H9 (cell line): Measurements from ENCODE around the gene PLEKHD1. TPM values are rescaled to one million over a fixed set of nuclear protein-coding genes. Genes with fewer than 3 reads are reported as not detected.

ENCODE experiments used
- DNase-seq: peaks from one replicate; pipeline ENCODE4 v3.0.0-alpha.2; 2017
- H2AFZ ChIP-seq: one replicate; pipeline ENCODE4 v1.6.1; 2013; ENCODE audit warnings: mild to moderate bottlenecking, low read length, control low read depth, moderate library complexity
- H2AK5ac ChIP-seq: 2 replicates; pipeline ENCODE4 v1.6.1; 2013; ENCODE audit warnings: low read length, control low read depth, mixed read lengths; ENCODE audit not compliant: insufficient read length
- H2BK120ac ChIP-seq: one replicate; pipeline ENCODE4 v1.6.1; 2013; ENCODE audit warnings: low read depth, mild to moderate bottlenecking, low read length, control low read depth, inconsistent platforms; ENCODE audit not compliant: poor library complexity, severe bottlenecking
- H2BK12ac ChIP-seq: 2 replicates; pipeline ENCODE4 v1.6.1; 2013; ENCODE audit warnings: low read length, control low read depth, mixed read lengths, low read depth; ENCODE audit not compliant: insufficient read length
- H2BK15ac ChIP-seq: 2 replicates; pipeline ENCODE4 v1.6.1; 2013; ENCODE audit warnings: low read depth, low read length, control low read depth
- H2BK20ac ChIP-seq: one replicate; pipeline ENCODE4 v1.6.1; 2013; ENCODE audit warnings: low read depth, mild to moderate bottlenecking, low read length, control low read depth, inconsistent platforms; ENCODE audit not compliant: poor library complexity, severe bottlenecking
- H2BK5ac ChIP-seq: 2 replicates; pipeline ENCODE4 v1.6.1; 2013; ENCODE audit warnings: low read length, control low read depth, mixed read lengths; ENCODE audit not compliant: insufficient read length
- H3K14ac ChIP-seq: 2 replicates; pipeline ENCODE4 v1.6.1; 2013; ENCODE audit warnings: low read length, control low read depth; ENCODE audit not compliant: insufficient read depth
- H3K18ac ChIP-seq: 2 replicates; pipeline ENCODE4 v1.6.1; 2013; ENCODE audit warnings: low read depth, mild to moderate bottlenecking, mixed read lengths, low read length, control low read depth; ENCODE audit not compliant: insufficient read length
- H3K23ac ChIP-seq: 2 replicates; pipeline ENCODE4 v1.6.1; 2013; ENCODE audit warnings: low read length, control low read depth, mixed read lengths, low read depth; ENCODE audit not compliant: insufficient read length
- H3K23me2 ChIP-seq: 2 replicates; pipeline ENCODE4 v1.6.1; 2013; ENCODE audit warnings: low read depth, mild to moderate bottlenecking, mixed read lengths, low read length, control low read depth; ENCODE audit not compliant: insufficient read length, poor library complexity, severe bottlenecking
- H3K27ac ChIP-seq: 2 replicates; pipeline ENCODE4 v1.5.1; 2013; ENCODE audit warnings: low read length, control low read depth, mixed read lengths, low read depth; ENCODE audit not compliant: insufficient read length
- H3K27me3 ChIP-seq: 2 replicates; pipeline ENCODE4 v1.6.1; 2013; ENCODE audit warnings: low read length, control low read depth, inconsistent platforms; ENCODE audit not compliant: insufficient read depth
- H3K4ac ChIP-seq: 2 replicates; pipeline ENCODE4 v1.6.1; 2013; ENCODE audit warnings: low read depth, mild to moderate bottlenecking, control low read depth, inconsistent platforms, low read length, moderate library complexity
- H3K4me1 ChIP-seq: 2 replicates; pipeline ENCODE4 v1.6.1; 2013; ENCODE audit warnings: low read length, control low read depth, inconsistent platforms; ENCODE audit not compliant: insufficient read depth
- H3K4me2 ChIP-seq: 2 replicates; pipeline ENCODE4 v1.6.1; 2013; ENCODE audit warnings: low read length, control low read depth, mixed read lengths; ENCODE audit not compliant: insufficient read length, insufficient read depth
- H3K56ac ChIP-seq: 2 replicates; pipeline ENCODE4 v1.6.1; 2013; ENCODE audit warnings: low read depth, mild to moderate bottlenecking, mixed read lengths, low read length, control low read depth; ENCODE audit not compliant: insufficient read length
- H3K79me1 ChIP-seq: 2 replicates; pipeline ENCODE4 v1.6.1; 2013; ENCODE audit warnings: low read depth, mild to moderate bottlenecking, moderate library complexity, low read length, control low read depth, inconsistent platforms; ENCODE audit not compliant: insufficient read depth, poor library complexity, severe bottlenecking
- H3K79me2 ChIP-seq: 2 replicates; pipeline ENCODE4 v1.6.1; 2013; ENCODE audit warnings: low read length, control low read depth, inconsistent platforms; ENCODE audit not compliant: insufficient read depth
- H3K9ac ChIP-seq: 2 replicates; pipeline ENCODE4 v1.6.1; 2013; ENCODE audit warnings: low read length, control low read depth, mixed read lengths; ENCODE audit not compliant: insufficient read length; ENCODE audit errors: extremely low read depth
- H3K9me3 ChIP-seq: one replicate; pipeline ENCODE4 v1.6.1; 2013; ENCODE audit warnings: low read depth, low read length, inconsistent platforms; ENCODE audit not compliant: control insufficient read depth
- H3T11ph ChIP-seq: one replicate; pipeline ENCODE4 v1.6.1; 2013; ENCODE audit warnings: mild to moderate bottlenecking, low read length, control low read depth, inconsistent platforms
- H4K20me1 ChIP-seq: one replicate; pipeline ENCODE4 v1.6.1; 2013; ENCODE audit not compliant: control insufficient read depth, insufficient read length, insufficient read depth
- H4K5ac ChIP-seq: 2 replicates; pipeline ENCODE4 v1.6.1; 2013; ENCODE audit warnings: low read depth, mild to moderate bottlenecking, mixed read lengths, low read length, control low read depth; ENCODE audit not compliant: insufficient read length
- H4K8ac ChIP-seq: replicated peaks from 2 replicates; pipeline ENCODE4 v1.6.1; 2013; ENCODE audit warnings: low read length, control low read depth, mixed read lengths, low read depth; ENCODE audit not compliant: insufficient read length
- H4K91ac ChIP-seq: 2 replicates; pipeline ENCODE4 v1.6.1; 2013; ENCODE audit warnings: low read depth, mild to moderate bottlenecking, moderate library complexity, mixed read lengths, low read length, control low read depth; ENCODE audit not compliant: insufficient read length
- H3K27ac Mint-ChIP-seq, 3 experiments: 2 replicates in 2 of 3; 3 replicates in 1 of 3; pipeline ENCODE4 v1.8.0; 2020 to 2021; ENCODE audit warnings: mixed read lengths in 3 of 3, mild to moderate bottlenecking in 1 of 3, moderate library complexity in 1 of 3
- H3K27me3 Mint-ChIP-seq: 2 replicates; pipeline ENCODE4 v1.8.0; 2021; ENCODE audit warnings: low read depth, mild to moderate bottlenecking, moderate library complexity, mixed read lengths
- H3K36me3 Mint-ChIP-seq, 3 experiments: 2 replicates in 2 of 3; 3 replicates in 1 of 3; pipeline ENCODE4 v1.8.0; 2020 to 2021; ENCODE audit warnings: low read depth in 3 of 3, mixed read lengths in 3 of 3; ENCODE audit not compliant: insufficient read depth in 1 of 3
- H3K4me1 Mint-ChIP-seq, 2 experiments: 2 replicates each; pipeline ENCODE4 v1.8.0; 2020; ENCODE audit warnings: mixed read lengths in 2 of 2
- H3K4me3 Mint-ChIP-seq, 2 experiments: 2 replicates in 1 of 2; 3 replicates in 1 of 2; pipeline ENCODE4 v1.8.0; 2020 to 2021; ENCODE audit warnings: mild to moderate bottlenecking in 2 of 2, mixed read lengths in 2 of 2, moderate library complexity in 1 of 2
- H3K9me3 Mint-ChIP-seq, 2 experiments: 2 replicates in 1 of 2; 3 replicates in 1 of 2; pipeline ENCODE4 v1.8.0; 2020; ENCODE audit warnings: mild to moderate bottlenecking in 2 of 2, mixed read lengths in 2 of 2, moderate library complexity in 1 of 2
- CTCF ChIP-seq: fragments of 200-600 bp; sonication (generic); conservative IDR thresholded peaks from 3 replicates; pipeline ENCODE4 v1.8.0; 2021; ENCODE audit warnings: antibody characterized with exemption, mild to moderate bottlenecking
- WGBS: extraction: QIAGEN DNeasy Blood & Tissue Kit; methylation state at CpG from one replicate; pipeline ENCODE4 v1.1.7; 2013; ENCODE audit warnings: missing lambda C conversion rate, low lambda C conversion rate, mixed read lengths; ENCODE audit not compliant: insufficient read length; ENCODE audit errors: extremely low coverage; 5-methylcytosine and 5-hydroxymethylcytosine counted together
- total RNA-seq: library from RNA; stranded (reverse); gene quantifications from 2 replicates; pipeline ENCODE4 v1.2.1, GENCODE V29; 2021

PLEKHD1 gene
- total RNA-seq, 1 experiment from 2014 or later: 0.37 TPM

DNA sequence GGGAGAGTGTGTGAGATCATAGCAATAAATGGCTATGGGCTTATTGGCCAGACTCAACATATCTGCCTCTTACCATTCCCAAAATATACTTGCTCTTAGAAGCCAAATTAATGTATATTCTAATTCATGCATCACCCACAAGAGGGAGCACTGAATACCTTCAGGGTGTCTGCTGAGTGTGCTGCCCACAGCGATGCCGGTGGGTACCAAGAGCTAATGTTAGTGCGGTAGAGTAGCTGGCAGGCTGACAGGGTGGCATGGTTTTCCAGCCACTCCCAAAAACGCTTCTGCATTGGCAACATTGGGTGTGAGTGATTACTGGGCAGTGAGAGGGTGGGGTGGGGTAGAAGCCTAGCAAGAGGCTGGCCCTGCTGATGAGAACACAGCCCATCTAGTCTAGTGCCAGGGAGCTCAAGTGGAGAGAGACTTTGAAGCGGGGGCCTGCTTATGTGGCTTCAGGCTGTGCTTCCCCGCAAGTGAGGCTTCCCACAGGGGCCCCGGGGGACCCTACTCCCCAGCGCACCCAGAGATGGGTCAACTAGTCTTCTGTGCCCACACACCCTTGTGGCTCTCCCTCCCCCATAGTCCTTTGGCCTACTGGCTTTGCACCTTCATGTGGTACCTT is 9.2 kb upstream of the PLEKHD1 start:
- peak; percentile 65 for TF ChIP-seq CTCF
- no peak overlapping the region for H2AK5ac ChIP-seq
- no peak overlapping the region for H2BK20ac ChIP-seq
- H4K5ac ChIP-seq: no peak overlapping the region
- H3K4ac ChIP-seq: no peak overlapping the region
- H3K27ac Mint-ChIP-seq: no peak overlapping the region
- no peaks in the 10 kb centered on the region for H3K9me3 ChIP-seq
- no peak overlapping the region for H3T11ph ChIP-seq
- peaks cover 22% of the 10 kb centered on the region for H3K27me3 Mint-ChIP-seq
- 0 out of 4 replicates have a peak, but pooled peaks cover 0 to 5% of the 10 kb centered on the region in 2 experiments for H3K4me1 Mint-ChIP-seq
- H4K91ac ChIP-seq: no peak overlapping the region
- H3K4me1 ChIP-seq: no peaks in the 10 kb centered on the region
- H3K4me3 Mint-ChIP-seq: no peak overlapping the region
- H4K8ac ChIP-seq: no peak overlapping the region
- H3K79me1 ChIP-seq: no peaks in the 10 kb centered on the region
- no peaks in the 10 kb centered on the region for H3K23me2 ChIP-seq
- no CpG with 5 or more reads among the region's 8 CpGs for WGBS
- H3K23ac ChIP-seq: no peak overlapping the region
- H2BK12ac ChIP-seq: no peak overlapping the region
- H3K27me3 ChIP-seq: no peaks in the 10 kb centered on the region
- no peak overlapping the region for H3K27ac ChIP-seq
- H3K9ac ChIP-seq: no peak overlapping the region
- H3K79me2 ChIP-seq: no peaks in the 10 kb centered on the region
- no peak overlapping the region for H3K18ac ChIP-seq
- DNase-seq: no peak
- no peak overlapping the region for H3K56ac ChIP-seq
- H3K9me3 Mint-ChIP-seq: peaks cover 3 to 5% of the 10 kb centered on the region in 2 experiments; a peak in 3 of 5 replicates
- H3K4me2 ChIP-seq: no peak overlapping the region
- H2BK15ac ChIP-seq: no peak overlapping the region
- no peak overlapping the region for H2BK120ac ChIP-seq
- H4K20me1 ChIP-seq: no peaks in the 10 kb centered on the region
- H2BK5ac ChIP-seq: no peak overlapping the region
- H3K14ac ChIP-seq: no peak overlapping the region
- H2AFZ ChIP-seq: no peak overlapping the region
- peaks cover 0 to 9% (median 6%) of the 10 kb centered on the region in 3 experiments; a peak in 4 of 7 replicates for H3K36me3 Mint-ChIP-seq
